GM10847 (cell line): ENCODE measurements around the gene B4GALT2.

ENCODE experiments used
- POLR2A ChIP-seq: IDR thresholded peaks from 2 replicates; pipeline ENCODE4 v1.6.1; 2011; ENCODE audit not compliant: insufficient read length; ENCODE audit errors: extremely low read depth

The B4GALT2 gene

GRCh38 chr1:43956234-43956633 lies 22.8 kb upstream of the B4GALT2 start:
- TF ChIP-seq POLR2A = no peak

- no peak for TF ChIP-seq POLR2A
Measured at GRCh38 chr1:43957407-43958040, 21.5 kb upstream of the B4GALT2 start.

- no peak for TF ChIP-seq POLR2A
Measured at GRCh38 chr1:43958351-43959255, 20.4 kb upstream of the B4GALT2 start.

GRCh38 chr1:43960798-43961197 lies 18.2 kb upstream of the B4GALT2 start:
- no peak for TF ChIP-seq POLR2A

GRCh38 chr1:43961692-43962091 lies 17.3 kb upstream of the B4GALT2 start:
- no peak for TF ChIP-seq POLR2A

- no peak for TF ChIP-seq POLR2A
Measured at GRCh38 chr1:43962324-43962723, 16.7 kb upstream of the B4GALT2 start.

GRCh38 chr1:43963006-43963405 lies 16.0 kb upstream of the B4GALT2 start:
- TF ChIP-seq POLR2A = no peak

- TF ChIP-seq POLR2A = no peak
Measured at GRCh38 chr1:43963890-43964289, 15.1 kb upstream of the B4GALT2 start.

- TF ChIP-seq POLR2A = no peak
Measured at GRCh38 chr1:43965316-43965715, 13.7 kb upstream of the B4GALT2 start.

GRCh38 chr1:43968348-43968948 lies 10.6 kb upstream of the B4GALT2 start:
- no peak for TF ChIP-seq POLR2A

GRCh38 chr1:43969416-43969745 lies 9.6 kb upstream of the B4GALT2 start:
- TF ChIP-seq POLR2A = no peak

- TF ChIP-seq POLR2A = peak; percentile 27
Measured at GRCh38 chr1:43969746-43970466, 9.1 kb upstream of the B4GALT2 start, which contains the start of gene DPH2. DPH2 (plus strand) TSS chr1:43970010; CDS start chr1:43970176, 166 bp downstream.

GRCh38 chr1:43970502-43970901 lies 8.5 kb upstream of the B4GALT2 start:
- no peak for TF ChIP-seq POLR2A

- TF ChIP-seq POLR2A = no peak
Measured at GRCh38 chr1:43970911-43971310, 8.1 kb upstream of the B4GALT2 start.

GRCh38 chr1:43971336-43971980 lies 7.6 kb upstream of the B4GALT2 start:
- TF ChIP-seq POLR2A = no peak
